GM12875 (cell line): ENCODE data around the gene VPS8.
"Not testable (repeated sequence)": the region's sequence is repeated elsewhere in the genome, so short reads cannot be mapped to it uniquely, and the experiment has no call there.

Experiments used
- H3K4me3 ChIP-seq: one replicate; pipeline ENCODE4 v1.5.1; 2011; ENCODE audit warnings: low read depth, low read length, control low read depth
- TF ChIP-seq, protein P1 (sequence below): IDR thresholded peaks from 2 replicates; pipeline ENCODE4 v1.5.1; 2011; ENCODE audit warnings: low read depth, mild to moderate bottlenecking, control low read depth, inconsistent platforms, low read length, moderate library complexity, borderline replicate concordance; ENCODE audit not compliant: insufficient read depth

Gene VPS8

DNA sequence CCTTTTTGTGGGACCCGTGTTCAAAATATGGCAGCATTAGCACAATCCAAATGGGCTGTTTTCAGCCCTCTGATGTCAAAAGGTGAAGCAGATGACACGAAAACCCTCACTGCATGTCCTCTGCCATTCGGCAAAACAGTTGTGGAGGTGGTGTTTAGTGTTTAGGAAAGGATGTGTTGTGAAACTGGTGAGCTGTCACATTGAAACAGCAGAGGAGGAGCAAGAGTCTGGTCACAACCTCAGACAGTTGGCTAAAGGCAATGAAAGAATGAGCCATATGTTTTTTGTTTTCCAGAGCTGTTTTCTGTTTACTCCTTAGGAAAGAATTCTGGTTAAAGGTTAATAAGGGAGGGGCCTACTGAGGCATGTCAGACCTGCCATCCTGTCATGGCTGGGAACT is 140.7 kb downstream of the VPS8 start:
- no peak overlapping the region for H3K4me3 ChIP-seq
- TF ChIP-seq, protein P1, sequence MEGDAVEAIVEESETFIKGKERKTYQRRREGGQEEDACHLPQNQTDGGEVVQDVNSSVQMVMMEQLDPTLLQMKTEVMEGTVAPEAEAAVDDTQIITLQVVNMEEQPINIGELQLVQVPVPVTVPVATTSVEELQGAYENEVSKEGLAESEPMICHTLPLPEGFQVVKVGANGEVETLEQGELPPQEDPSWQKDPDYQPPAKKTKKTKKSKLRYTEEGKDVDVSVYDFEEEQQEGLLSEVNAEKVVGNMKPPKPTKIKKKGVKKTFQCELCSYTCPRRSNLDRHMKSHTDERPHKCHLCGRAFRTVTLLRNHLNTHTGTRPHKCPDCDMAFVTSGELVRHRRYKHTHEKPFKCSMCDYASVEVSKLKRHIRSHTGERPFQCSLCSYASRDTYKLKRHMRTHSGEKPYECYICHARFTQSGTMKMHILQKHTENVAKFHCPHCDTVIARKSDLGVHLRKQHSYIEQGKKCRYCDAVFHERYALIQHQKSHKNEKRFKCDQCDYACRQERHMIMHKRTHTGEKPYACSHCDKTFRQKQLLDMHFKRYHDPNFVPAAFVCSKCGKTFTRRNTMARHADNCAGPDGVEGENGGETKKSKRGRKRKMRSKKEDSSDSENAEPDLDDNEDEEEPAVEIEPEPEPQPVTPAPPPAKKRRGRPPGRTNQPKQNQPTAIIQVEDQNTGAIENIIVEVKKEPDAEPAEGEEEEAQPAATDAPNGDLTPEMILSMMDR: no peak

DNA sequence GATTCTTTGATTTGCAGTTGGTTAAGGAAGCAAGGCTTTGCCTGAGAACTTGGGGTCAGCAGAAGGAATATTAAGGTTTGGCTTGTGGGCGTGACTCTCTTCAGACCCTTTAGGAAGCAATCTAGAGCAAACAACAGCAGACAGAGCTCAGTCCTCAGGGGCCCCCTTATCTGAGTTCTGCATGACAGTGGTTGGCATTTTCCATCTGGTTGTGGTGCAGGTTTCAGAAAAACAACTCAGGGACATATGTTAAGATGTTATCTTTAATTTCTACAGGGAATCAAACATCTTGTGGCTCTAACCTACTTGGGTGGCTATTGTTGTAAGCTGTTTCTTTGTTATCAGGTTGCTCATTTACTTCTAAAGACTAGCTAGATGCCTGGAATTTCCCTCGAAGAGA is 141.4 kb downstream of the VPS8 start:
- no peak overlapping the region for H3K4me3 ChIP-seq
- TF ChIP-seq, protein P1: no peak

DNA sequence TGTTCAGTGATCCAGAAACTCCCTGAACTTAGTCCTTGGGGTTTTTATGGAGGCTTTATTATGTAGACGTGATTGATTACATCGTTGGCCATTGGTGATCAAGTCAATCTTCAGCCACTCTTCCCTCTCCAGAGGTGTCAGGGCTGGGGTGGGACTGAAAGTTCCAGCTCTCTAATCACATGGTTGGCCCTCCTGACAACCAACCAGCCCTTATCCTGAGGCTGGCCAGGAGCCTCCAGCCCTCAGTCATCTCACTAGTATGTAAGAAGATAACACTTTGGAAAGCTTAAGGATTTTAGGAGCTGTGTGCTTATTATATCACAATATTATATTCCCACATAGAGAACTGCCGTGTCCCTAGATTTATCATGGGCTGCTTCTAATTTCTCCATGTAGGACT is 142.3 kb downstream of the VPS8 start:
- H3K4me3 ChIP-seq: no peak overlapping the region
- TF ChIP-seq, protein P1: no peak

DNA sequence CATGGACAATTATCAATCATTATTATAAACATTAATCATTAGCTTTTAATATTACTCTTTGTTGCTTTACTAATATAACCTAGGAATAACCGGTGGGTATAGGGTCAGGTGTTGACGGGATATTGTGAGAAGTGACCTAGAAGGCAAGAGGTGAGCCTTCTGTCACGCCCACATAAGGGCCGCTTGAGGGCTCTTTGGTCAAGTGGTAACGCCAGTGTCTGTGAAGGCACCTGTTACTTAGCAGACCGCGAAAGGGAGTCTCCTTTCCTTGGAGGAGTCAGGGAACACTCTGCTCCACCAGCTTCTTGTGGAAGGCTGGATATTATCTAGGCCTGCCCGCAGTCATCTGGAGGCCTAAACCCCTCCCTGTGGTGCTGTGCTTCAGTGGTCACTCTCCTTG is 142.9 kb downstream of the VPS8 start:
- H3K4me3 ChIP-seq: not testable (repeated sequence)

DNA sequence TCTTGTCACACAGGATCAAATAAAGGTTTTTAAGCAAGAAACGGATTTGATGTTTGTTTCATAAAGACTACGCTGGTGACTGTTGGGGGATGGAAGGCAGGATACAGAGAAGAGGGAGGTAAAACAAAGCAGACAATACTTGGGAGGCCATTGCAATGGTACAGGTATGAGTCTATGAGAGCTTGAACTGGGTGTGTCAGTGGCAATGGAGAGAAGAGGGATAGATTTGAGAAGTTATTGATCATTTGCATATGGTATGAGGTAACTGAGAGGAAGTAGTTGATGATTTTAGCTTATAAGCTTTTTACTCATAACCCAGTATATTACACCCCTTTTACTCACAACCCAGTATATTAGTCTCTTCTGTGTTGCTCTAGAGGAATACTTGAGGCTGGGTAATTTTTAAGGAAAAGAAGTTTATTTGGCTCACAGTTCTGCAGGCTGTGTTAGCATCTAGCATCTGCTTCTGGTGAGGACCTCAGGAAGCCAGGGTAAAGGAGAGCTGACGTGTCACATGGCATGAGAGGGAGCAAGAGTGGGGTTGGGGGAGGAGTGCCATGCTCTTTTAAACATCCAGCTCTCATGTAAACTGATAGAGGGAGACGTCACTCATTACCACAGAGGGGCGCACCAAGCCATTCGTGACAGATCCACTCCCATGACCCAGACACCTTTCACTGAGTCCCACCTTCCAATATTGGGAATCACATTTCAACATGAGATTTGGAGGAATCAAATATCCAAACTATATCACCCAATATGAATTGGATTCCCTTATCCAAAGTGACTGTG is 153.9 kb downstream of the VPS8 start:
- TF ChIP-seq, protein P1: no peak
- no peak overlapping the region for H3K4me3 ChIP-seq

DNA sequence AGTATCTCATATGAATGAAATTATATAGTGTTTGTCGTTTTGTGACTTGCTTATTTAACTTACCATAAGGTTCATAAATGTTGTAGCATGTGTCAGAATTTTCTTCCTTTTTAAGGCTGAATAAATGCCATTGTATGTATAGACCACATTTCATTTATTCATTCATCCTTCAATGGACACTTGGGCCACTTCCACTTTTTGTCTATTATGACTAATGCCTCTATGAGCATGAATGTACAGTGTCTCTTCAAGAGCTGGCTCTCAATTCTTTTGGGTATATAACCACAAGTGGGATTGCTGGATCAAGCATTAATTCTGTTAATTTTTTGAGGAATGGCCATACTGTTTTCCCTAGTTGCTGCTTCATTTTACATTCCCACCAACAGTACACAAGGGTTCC is 156.1 kb downstream of the VPS8 start:
- no peak overlapping the region for H3K4me3 ChIP-seq
- TF ChIP-seq, protein P1: no peak

DNA sequence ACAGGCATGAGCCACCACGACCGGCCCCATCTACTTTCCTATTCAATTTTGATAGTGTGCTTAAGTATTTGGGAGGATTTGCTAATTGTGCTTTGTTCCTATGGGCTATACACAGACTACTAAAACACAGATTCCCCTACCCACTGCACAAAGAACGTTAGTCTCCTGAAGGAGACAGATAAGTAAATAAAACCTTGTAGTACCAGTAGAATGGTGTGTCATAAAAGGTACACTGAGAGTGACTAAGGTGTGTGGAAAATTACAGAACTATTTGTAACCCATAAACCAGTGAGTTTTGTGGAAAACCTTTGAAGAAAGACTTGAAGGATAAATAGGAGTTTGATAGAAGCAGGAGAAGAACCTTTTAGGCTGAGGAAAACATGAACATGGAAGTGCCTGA is 158.2 kb downstream of the VPS8 start:
- TF ChIP-seq, protein P1: no peak
- H3K4me3 ChIP-seq: no peak overlapping the region
